BJ (cell line): Measurements from ENCODE around the gene SELENBP1. TPM values are rescaled to one million over a fixed set of nuclear protein-coding genes. Genes with fewer than 3 reads are reported as not detected.
"Not testable (repeated sequence)": the region's sequence is repeated elsewhere in the genome, so short reads cannot be mapped to it uniquely, and the experiment has no call there.

Source experiments
- CTCF ChIA-PET: fragments of 350-600 bp; formaldehyde crosslinking; extraction: SDS; loops from one replicate; lab custom pipeline; 2021; ENCODE audit warnings: antibody characterized with exemption, inconsistent platforms; lab: Yijun Ruan, JAX
- POLR2A ChIA-PET: fragments of 300-600 bp; sonication (Branson Sonifier 250); formaldehyde crosslinking; extraction: SDS; loops from one replicate; lab custom pipeline; 2021; ENCODE audit warnings: antibody characterized with exemption; lab: Charles Lee
- DNase-seq: peaks from one replicate; pipeline ENCODE4 v3.0.0-alpha.2; 2011; ENCODE audit warnings: low read depth
- H3K27me3 ChIP-seq: 2 replicates; pipeline ENCODE4 v1.6.0; 2011; ENCODE audit warnings: low read length; ENCODE audit not compliant: control insufficient read depth, insufficient read depth
- H3K36me3 ChIP-seq: 2 replicates; pipeline ENCODE4 v1.5.1; 2011; ENCODE audit warnings: low read length; ENCODE audit not compliant: control insufficient read depth, insufficient read depth
- H3K4me3 ChIP-seq: 2 replicates; pipeline ENCODE4 v1.5.1; 2011; ENCODE audit warnings: low read depth, mild to moderate bottlenecking, control low read depth, low read length
- polyA plus RNA-seq: library from polyadenylated mRNA; depleted of rRNA; stranded (reverse); fragments of >200 nt; gene quantifications from 2 replicates; pipeline ENCODE4 v1.2.3, GENCODE V29; 2011
- TF ChIP-seq, protein P1 (sequence below): IDR thresholded peaks from 2 replicates; pipeline ENCODE4 v1.5.1; 2011; ENCODE audit warnings: low read depth, mild to moderate bottlenecking, control low read depth, inconsistent platforms, low read length, moderate library complexity; ENCODE audit not compliant: insufficient read depth

Gene SELENBP1
- polyA plus RNA-seq, 1 experiment, result 47.9 TPM

DNA sequence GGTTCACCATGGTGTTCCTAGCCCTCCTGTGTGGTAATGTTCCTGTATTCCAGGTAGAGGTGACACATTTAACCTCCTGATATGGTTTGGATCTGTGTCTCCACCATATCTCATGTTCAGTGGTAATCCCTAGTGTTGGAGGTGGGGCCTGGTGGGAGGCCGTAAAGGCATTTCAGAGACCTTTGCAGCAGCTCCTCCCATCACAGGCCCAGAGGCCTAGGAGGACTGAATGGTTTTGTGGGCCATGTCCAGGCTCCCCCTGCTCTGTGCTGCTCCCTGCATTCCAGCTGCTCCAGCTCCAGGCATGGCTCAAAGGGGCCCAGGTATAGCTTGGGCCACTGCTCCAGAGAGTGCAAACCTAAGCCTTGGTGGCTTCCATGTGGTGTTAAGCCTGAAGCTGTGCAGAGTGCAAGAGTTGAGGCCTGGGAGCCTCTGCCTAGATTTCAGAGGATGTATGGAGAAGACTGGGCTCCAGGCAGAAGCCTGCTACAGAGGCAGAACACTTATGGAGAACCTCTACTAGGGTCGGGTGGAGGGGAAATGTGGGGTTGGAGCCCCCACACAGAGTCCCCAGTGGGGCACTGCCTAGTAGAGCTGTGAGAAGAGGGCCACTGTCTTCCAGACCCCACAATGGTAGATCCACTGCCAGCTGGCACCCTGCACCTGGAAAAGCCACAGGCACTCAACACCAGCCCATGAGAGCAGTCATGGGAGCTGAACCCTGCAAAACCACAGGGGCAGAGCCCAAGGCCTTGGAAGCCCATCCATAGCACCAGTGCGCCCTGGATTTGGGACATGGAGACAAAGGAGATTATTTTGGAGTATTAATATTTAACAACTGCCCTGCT, 10.0 kb downstream of the SELENBP1 start:
- TF ChIP-seq, protein P1, sequence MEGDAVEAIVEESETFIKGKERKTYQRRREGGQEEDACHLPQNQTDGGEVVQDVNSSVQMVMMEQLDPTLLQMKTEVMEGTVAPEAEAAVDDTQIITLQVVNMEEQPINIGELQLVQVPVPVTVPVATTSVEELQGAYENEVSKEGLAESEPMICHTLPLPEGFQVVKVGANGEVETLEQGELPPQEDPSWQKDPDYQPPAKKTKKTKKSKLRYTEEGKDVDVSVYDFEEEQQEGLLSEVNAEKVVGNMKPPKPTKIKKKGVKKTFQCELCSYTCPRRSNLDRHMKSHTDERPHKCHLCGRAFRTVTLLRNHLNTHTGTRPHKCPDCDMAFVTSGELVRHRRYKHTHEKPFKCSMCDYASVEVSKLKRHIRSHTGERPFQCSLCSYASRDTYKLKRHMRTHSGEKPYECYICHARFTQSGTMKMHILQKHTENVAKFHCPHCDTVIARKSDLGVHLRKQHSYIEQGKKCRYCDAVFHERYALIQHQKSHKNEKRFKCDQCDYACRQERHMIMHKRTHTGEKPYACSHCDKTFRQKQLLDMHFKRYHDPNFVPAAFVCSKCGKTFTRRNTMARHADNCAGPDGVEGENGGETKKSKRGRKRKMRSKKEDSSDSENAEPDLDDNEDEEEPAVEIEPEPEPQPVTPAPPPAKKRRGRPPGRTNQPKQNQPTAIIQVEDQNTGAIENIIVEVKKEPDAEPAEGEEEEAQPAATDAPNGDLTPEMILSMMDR, result no peak
- POLR2A ChIA-PET, result no interaction called here

GRCh38 chr1:151361883-151362282, 10.6 kb downstream of the SELENBP1 start:
- H3K36me3 ChIP-seq, result peaks cover 4% of the 10 kb centered on the region; the same call in 1 of the 2 replicates
- no peaks in the 10 kb centered on the region for H3K27me3 ChIP-seq
- DNase-seq, result no peak
- POLR2A ChIA-PET, result no interaction called here
- TF ChIP-seq, protein P1, result no peak
- no peak overlapping the region for H3K4me3 ChIP-seq
- CTCF ChIA-PET, result no interaction called here

More for the DNA sequence above, 10.0 kb downstream of the SELENBP1 start:
- CTCF ChIA-PET, result no interaction called here
- no peak overlapping the region for H3K4me3 ChIP-seq
- DNase-seq, result no peak
- peaks cover 4% of the 10 kb centered on the region; the same call in 1 of the 2 replicates for H3K36me3 ChIP-seq
- H3K27me3 ChIP-seq, result no peaks in the 10 kb centered on the region

- DNase-seq, result no peak
- POLR2A ChIA-PET, result no interaction called here
- TF ChIP-seq, protein P1, result no peak
- CTCF ChIA-PET, result interaction anchor here (1.6 to 2.4 kb wide), 3 partner anchors 9 to 56 kb away, joined by 5 to 7 read pairs (median 7); no protein-coding TSS in a partner anchor
- Histone ChIP-seq H3K36me3 (no peaks in the 10 kb centered on the region), H3K4me3 (no peak overlapping the region), H3K27me3 (no peaks in the 10 kb centered on the region)
Observed at GRCh38 chr1:151356696-151357095, 15.8 kb downstream of the SELENBP1 start.

DNA sequence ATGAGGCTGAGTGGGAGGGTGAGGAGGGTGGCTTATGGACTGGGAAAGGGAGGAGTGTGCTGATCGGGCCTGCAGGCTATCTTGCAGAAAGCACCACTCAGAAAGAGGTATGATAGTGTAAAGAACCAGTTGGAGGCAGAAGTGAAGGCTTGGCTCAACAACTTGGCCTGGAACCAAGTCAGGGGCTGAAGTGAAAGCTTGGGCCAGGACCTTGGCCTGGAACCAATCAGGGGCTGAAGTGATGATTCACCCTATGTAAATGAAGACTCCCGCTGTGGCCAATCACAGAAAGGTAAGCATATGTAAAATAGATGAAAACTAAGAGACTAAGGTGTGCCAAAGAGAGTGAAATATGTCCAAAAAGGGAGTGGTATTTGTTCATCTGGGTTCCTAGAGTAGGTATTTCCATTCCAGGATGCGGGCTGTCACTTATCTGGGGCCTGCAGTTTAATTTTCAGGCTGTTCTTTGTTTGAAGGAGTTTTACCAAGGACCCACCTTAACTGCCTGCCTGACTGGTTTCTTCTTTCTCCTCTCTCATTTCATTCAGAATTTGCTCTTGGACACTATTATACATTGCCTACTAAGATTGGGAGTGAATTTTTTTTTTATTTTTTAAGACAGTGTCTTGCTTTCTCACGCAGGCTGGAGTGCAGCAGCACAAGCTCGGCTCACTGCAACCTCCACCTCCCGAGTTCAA, 20.3 kb downstream of the SELENBP1 start:
- H3K36me3 ChIP-seq, result no peaks in the 10 kb centered on the region
- no peak for DNase-seq
- no peaks in the 10 kb centered on the region for H3K27me3 ChIP-seq
- POLR2A ChIA-PET, result no interaction called here
- CTCF ChIA-PET, result no interaction called here
- TF ChIP-seq, protein P1, result no peak
- H3K4me3 ChIP-seq, result no peak overlapping the region

DNA sequence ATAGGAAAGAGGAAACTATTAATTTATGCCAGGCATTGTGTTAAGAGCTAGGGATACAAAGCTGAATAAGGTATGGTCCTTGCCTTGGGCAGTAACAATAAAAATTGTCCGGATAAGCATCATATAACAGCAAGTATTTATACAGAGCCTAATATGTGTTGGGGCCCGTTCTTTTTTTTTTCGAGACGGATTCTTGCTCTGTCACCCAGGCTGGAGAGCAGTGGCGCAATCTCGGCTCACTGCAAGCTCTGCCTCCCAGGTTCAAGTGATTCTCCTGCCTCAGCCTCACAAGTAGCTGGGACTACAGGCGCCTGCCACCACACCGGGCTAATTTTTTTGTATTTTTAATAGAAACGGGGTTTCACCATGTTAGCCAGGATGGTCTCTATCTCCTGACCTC, 22.2 kb downstream of the SELENBP1 start:
- DNase-seq, H3K36me3 ChIP-seq, H3K4me3 ChIP-seq, H3K27me3 ChIP-seq, POLR2A ChIA-PET: not testable (repeated sequence)
- CTCF ChIA-PET, result interaction anchor here (0.7 to 1.6 kb wide), 4 partner anchors 9 to 155 kb away, joined by 3 to 8 read pairs (median 6); no protein-coding TSS in a partner anchor
